Cardiac muscle cell (in vitro differentiated cells and primary cell): Measurements from ENCODE around the gene FAM161B. TPM values are rescaled to one million over a fixed set of nuclear protein-coding genes. Genes with fewer than 3 reads are reported as not detected.

Experiments used
- DNase-seq, 2 donors: peaks; one replicate each; pipeline versions ENCODE4 v3.0.0 to v3.0.0-alpha.2; 2010 to 2017; ENCODE audit warnings: low read depth in 1 of 2, low spot score in 1 of 2
- H3K27ac ChIP-seq: fragments of 200-600 bp; sonication (generic); 2 replicates; pipeline ENCODE4 v1.5.1; 2016
- H3K27me3 ChIP-seq: fragments of 200-600 bp; sonication (generic); 2 replicates; pipeline ENCODE4 v1.6.0; 2016; ENCODE audit warnings: control low read depth
- H3K36me3 ChIP-seq: fragments of 200-600 bp; sonication (generic); 2 replicates; pipeline ENCODE4 v1.5.1; 2016; ENCODE audit warnings: control low read depth
- H3K4me1 ChIP-seq: fragments of 200-600 bp; sonication (generic); 2 replicates; pipeline ENCODE4 v1.8.1; 2017; ENCODE audit warnings: low read depth, mild to moderate bottlenecking, mixed run types
- H3K4me3 ChIP-seq: fragments of 200-600 bp; sonication (generic); 2 replicates; pipeline ENCODE4 v1.5.1; 2016; ENCODE audit warnings: mild to moderate bottlenecking
- H3K9me3 ChIP-seq: fragments of 200-600 bp; sonication (generic); 2 replicates; pipeline ENCODE4 v1.5.1; 2017; ENCODE audit warnings: low read depth, mild to moderate bottlenecking, control low read depth
- CTCF ChIP-seq: IDR thresholded peaks from 2 replicates; pipeline ENCODE4 v1.5.1; 2012; ENCODE audit warnings: low read depth, mild to moderate bottlenecking, low read length
- polyA plus RNA-seq: library from polyadenylated mRNA; unstranded; fragments of >200 nt; fragmentation: Nextera tagmentation; extraction: Ambion mirVana; gene quantifications from 2 replicates; pipeline ENCODE4 v1.2.1, GENCODE V29; 2016
- total RNA-seq: library from RNA; depleted of rRNA; stranded (reverse); fragments of >200 nt; gene quantifications from 2 replicates; pipeline ENCODE4 v1.2.3, GENCODE V29; 2016

The FAM161B gene, protein sequence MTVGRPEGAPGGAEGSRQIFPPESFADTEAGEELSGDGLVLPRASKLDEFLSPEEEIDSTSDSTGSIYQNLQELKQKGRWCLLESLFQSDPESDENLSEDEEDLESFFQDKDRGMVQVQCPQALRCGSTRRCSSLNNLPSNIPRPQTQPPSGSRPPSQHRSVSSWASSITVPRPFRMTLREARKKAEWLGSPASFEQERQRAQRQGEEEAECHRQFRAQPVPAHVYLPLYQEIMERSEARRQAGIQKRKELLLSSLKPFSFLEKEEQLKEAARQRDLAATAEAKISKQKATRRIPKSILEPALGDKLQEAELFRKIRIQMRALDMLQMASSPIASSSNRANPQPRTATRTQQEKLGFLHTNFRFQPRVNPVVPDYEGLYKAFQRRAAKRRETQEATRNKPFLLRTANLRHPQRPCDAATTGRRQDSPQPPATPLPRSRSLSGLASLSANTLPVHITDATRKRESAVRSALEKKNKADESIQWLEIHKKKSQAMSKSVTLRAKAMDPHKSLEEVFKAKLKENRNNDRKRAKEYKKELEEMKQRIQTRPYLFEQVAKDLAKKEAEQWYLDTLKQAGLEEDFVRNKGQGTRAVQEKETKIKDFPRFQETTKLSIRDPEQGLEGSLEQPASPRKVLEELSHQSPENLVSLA
- total RNA-seq = 4.0 and 4.4 TPM in 2 replicates
- polyA plus RNA-seq = 1.5 and 7.8 TPM in 2 replicates

- no peaks in the 10 kb centered on the region for H3K27me3 ChIP-seq
- H3K4me3 ChIP-seq = peak within 1 kb of the TSS; percentile 49
- no peaks in the 10 kb centered on the region for H3K9me3 ChIP-seq
- no peak for TF ChIP-seq CTCF
- no peaks in the 10 kb centered on the region for H3K4me1 ChIP-seq
- DNase-seq = peak; percentile 97 to 98
- H3K27ac ChIP-seq = peak within 1 kb of the TSS; percentile 97
- peaks cover 10% of the 10 kb centered on the region for H3K36me3 ChIP-seq
These were observed at the start of gene FAM161B, which contains the start of gene COQ6 for GRCh38 chr14:73949752-73950734. Gene FAM161B (minus strand): TSS chr14:73950094. CDS start chr14:73950026, 68 bp downstream. Gene COQ6 (plus strand): TSS chr14:73950302. CDS start chr14:73950333, 31 bp downstream.

GRCh38 chr14:73998726-73999125, 48.8 kb upstream of the FAM161B start:
- Histone ChIP-seq H3K36me3 (no peaks in the 10 kb centered on the region), H3K27ac (no peak overlapping the region), H3K9me3 (no peaks in the 10 kb centered on the region), H3K4me3 (no peak overlapping the region), H3K27me3 (no peaks in the 10 kb centered on the region), H3K4me1 (no peaks in the 10 kb centered on the region)
- DNase-seq = no peak
- no peak for TF ChIP-seq CTCF

- Histone ChIP-seq H3K4me1 (no peaks in the 10 kb centered on the region), H3K36me3 (no peaks in the 10 kb centered on the region), H3K4me3 (no peak overlapping the region), H3K27ac (no peak overlapping the region), H3K27me3 (no peaks in the 10 kb centered on the region), H3K9me3 (no peaks in the 10 kb centered on the region)
- no peak for TF ChIP-seq CTCF
- DNase-seq = no peak
These were observed 48.1 kb upstream of the FAM161B start for GRCh38 chr14:73997944-73998447.

DNA sequence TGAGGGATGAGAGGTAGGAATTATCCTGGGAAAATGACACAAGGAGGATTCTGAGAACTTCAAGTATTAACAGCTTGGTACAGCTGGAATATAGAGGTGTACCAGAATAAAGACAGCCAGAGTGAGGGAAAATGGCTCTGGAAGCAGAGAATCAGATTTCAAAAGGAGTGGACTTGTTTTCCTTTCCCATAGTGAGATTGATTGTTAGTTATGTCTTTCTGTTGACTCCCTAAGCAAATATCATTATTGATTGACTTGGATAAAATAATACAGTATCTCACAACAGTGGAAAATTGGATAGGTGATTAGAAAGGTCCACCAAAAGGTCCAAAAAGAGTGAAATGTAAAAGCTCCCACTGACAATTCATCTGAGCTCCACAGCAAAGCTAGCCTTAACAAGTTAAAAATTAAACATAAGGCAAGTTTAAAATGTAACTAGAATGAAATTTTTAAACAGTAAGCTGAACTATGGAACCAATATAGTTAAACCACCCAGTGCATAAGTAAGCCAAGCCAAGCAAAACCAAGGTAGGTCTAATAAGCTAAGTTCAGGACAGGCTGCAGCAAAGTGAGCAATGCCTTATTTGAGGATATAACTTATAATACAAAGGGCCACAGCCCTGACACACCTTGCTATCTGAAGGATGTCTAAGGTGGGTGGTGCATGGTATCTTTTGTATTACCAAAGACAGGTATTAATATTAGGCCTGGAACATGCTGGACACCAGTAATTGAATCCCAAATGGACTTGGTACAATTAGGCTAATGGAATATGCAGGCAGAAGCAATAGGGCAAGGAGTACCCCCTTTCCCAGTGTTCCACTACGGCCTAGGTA, 47.4 kb upstream of the FAM161B start:
- H3K27ac ChIP-seq = no peak overlapping the region
- H3K27me3 ChIP-seq = no peaks in the 10 kb centered on the region
- no peak for DNase-seq
- TF ChIP-seq CTCF = no peak
- no peak overlapping the region for H3K4me3 ChIP-seq
- H3K9me3 ChIP-seq = no peaks in the 10 kb centered on the region
- no peaks in the 10 kb centered on the region for H3K4me1 ChIP-seq
- H3K36me3 ChIP-seq = no peaks in the 10 kb centered on the region
